ENCODE results near the gene TAF15.

The TAF15 gene

GRCh38 chr17:35876534-35876933 is 67.2 kb downstream of the TAF15 start:
- TF ChIP-seq CTCF (IDR thresholded peaks at IDR 0.05; ENCODE audit: low read depth, low read length, missing control alignments), result no peak
- no peak overlapping the region for H3K4me3 ChIP-seq (ENCODE audit: low read depth, low read length)
- DNase-seq (ENCODE audit: low read depth), result no peak

- no peak for TF ChIP-seq CTCF (IDR thresholded peaks at IDR 0.05; ENCODE audit: low read depth, low read length, missing control alignments)
- DNase-seq (ENCODE audit: low read depth), result no peak
- H3K4me3 ChIP-seq (ENCODE audit: low read depth, low read length), result no peak overlapping the region
These were observed 68.2 kb downstream of the TAF15 start for GRCh38 chr17:35877345-35878029.

- DNase-seq (ENCODE audit: low read depth), result no peak
- no peak for TF ChIP-seq CTCF (IDR thresholded peaks at IDR 0.05; ENCODE audit: low read depth, low read length, missing control alignments)
These were observed 69.1 kb downstream of the TAF15 start for GRCh38 chr17:35878361-35878760.

GRCh38 chr17:35879773-35880654 is 70.7 kb downstream of the TAF15 start, which contains the start of gene CCL5:
CCL5 (minus strand) TSS chr17:35880360.
- TF ChIP-seq CTCF (IDR thresholded peaks at IDR 0.05; ENCODE audit: low read depth, low read length, missing control alignments), result no peak
- peak within 1 kb of the TSS; percentile 42 for H3K4me3 ChIP-seq (ENCODE audit: low read depth, low read length)
- peak; percentile 79 for DNase-seq (ENCODE audit: low read depth)

More at GRCh38 chr17:35878361-35878760, 69.1 kb downstream of the TAF15 start:
- no peak overlapping the region for H3K4me3 ChIP-seq (ENCODE audit: low read depth, low read length)

- DNase-seq (ENCODE audit: low read depth), result no peak
- no peak for TF ChIP-seq CTCF (IDR thresholded peaks at IDR 0.05; ENCODE audit: low read depth, low read length, missing control alignments)
- no peak overlapping the region for H3K4me3 ChIP-seq (ENCODE audit: low read depth, low read length)
These were observed 80.0 kb downstream of the TAF15 start for GRCh38 chr17:35889241-35889640.

- TF ChIP-seq CTCF (IDR thresholded peaks at IDR 0.05; ENCODE audit: low read depth, low read length, missing control alignments), result no peak
- no peak for DNase-seq (ENCODE audit: low read depth)
These were observed 80.8 kb downstream of the TAF15 start for GRCh38 chr17:35889818-35890773.

More at GRCh38 chr17:35889818-35890773, 80.8 kb downstream of the TAF15 start:
- no peak overlapping the region for H3K4me3 ChIP-seq (ENCODE audit: low read depth, low read length)

All from GM12864 (cell line).